A549 treated with AZD9567 at 1 μM for 4 hours (cell line): Measurements from ENCODE around the gene PI3. TPM values are rescaled to one million over a fixed set of nuclear protein-coding genes. Genes with fewer than 3 reads are reported as not detected.

Experiments used
- total RNA-seq: library from RNA; stranded (reverse); fragments of 200-300 nt; extraction: Qiagen RNA extraction; gene quantifications from 5 replicates; pipeline ENCODE4 v1.2.3, GENCODE V29; 2022; ENCODE audit not compliant: insufficient read depth

The PI3 gene, protein sequence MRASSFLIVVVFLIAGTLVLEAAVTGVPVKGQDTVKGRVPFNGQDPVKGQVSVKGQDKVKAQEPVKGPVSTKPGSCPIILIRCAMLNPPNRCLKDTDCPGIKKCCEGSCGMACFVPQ
- 1.8 to 3.8 TPM (median 2.3 TPM) in 4 of 5 replicates, not detected in the other for total RNA-seq

DNA sequence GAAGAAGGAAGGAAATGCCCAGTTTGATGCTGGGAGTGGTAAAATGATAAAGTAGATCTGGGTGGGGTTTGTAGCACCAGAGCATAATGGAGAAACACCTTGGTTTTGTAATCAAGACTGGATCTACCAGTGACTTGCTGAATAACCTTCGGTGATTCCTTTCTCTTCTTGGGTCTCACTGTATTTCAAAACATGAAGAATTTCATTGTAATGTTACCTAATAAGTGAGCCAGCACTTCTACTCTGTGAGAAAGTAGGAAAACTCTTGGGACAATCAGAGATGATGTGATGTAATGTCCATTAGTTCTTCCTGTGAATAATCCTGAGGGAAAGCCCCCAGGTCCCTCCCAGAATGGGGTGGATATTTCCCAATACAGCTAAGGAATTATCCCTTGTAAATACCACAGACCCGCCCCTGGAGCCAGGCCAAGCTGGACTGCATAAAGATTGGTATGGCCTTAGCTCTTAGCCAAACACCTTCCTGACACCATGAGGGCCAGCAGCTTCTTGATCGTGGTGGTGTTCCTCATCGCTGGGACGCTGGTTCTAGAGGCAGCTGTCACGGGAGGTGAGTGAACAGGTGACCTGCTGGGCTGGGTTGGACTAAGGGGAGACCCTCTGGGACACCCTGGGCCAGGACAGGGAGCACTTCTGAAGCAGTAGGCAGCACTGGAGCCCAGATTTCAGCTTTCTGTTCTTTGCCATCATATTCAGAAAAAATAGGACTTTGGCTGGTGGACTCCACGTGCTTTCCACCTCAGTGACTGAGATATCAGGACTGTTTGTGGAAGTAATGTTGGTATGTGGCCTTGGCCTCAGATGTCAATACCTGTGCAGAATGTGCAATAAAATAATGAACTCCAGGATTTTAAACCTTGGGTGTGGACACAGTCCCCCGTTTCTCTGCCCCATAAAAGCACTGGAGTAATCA is at the start of gene PI3:
PI3 (plus strand) TSS at position 469 of the 931 bp plus-strand sequence; CDS start at position 490, 21 bp downstream.

DNA sequence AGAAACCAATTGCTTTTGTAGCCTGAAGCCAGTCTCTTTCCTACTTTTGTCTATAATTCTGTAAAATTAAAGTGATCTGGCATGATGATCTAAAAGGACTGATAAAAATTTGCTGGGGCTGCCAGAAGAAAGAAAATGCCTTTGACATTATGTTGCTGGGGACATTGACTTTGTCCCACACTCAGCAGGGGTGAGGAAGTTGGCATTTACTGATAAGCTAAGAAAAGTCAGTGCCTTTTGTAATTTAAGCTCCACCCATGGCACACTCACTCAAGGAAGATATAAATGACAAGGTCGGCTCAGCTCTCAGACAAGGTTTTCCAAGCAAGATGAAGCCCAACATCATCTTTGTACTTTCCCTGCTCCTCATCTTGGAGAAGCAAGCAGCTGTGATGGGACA is 32.0 kb downstream of the PI3 start, which contains the start of gene SEMG1:
SEMG1 (plus strand) TSS at position 309 of the 400 bp plus-strand sequence; CDS start at position 330, 21 bp downstream.

DNA sequence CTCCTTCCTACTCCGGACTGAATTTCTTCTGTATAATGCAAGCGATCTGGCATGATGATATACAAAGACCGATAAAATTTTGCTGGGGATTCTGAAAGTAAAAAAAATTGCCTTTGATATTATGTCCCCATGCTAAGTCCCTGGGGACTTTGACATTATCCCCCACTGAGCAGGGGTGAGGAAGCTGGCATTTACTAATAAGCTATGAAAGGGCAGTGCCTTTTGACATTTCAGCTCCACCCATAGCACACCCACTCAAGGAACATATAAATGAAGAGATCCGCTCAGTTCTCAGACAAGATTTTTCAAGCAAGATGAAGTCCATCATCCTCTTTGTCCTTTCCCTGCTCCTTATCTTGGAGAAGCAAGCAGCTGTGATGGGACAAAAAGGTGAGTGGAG is 46.4 kb downstream of the PI3 start, which contains the start of gene SEMG2:
SEMG2 (plus strand) TSS at position 298 of the 400 bp plus-strand sequence; CDS start at position 315, 17 bp downstream.

Other genes starting within 250 kb of the PI3 start
- gene TOMM34, start 214.5 kb upstream of the PI3 start, total RNA-seq: 39.4 to 46.1 TPM (median 40.5 TPM) in 5 replicates
- 13.6 to 16.4 TPM (median 14.6 TPM) in 5 replicates for gene STK4, start 208.4 kb upstream of the PI3 start, total RNA-seq
- gene KCNS1, start 73.8 kb upstream of the PI3 start, total RNA-seq: 0.01 TPM in 1 of 5 replicates, not detected in the others
- not detected in 5 replicates for gene WFDC5, start 59.7 kb upstream of the PI3 start, total RNA-seq
- gene WFDC12, start 50.4 kb upstream of the PI3 start, total RNA-seq: not detected in 5 replicates
- gene SEMG1, start 32.1 kb downstream of the PI3 start, total RNA-seq: not detected in 5 replicates
- gene SEMG2, start 46.5 kb downstream of the PI3 start, total RNA-seq: not detected in 5 replicates
- 8.8 to 15.1 TPM (median 14.7 TPM) in 5 replicates for gene SLPI, start 79.7 kb downstream of the PI3 start, total RNA-seq
- gene RBPJL, start 131.9 kb downstream of the PI3 start, total RNA-seq: not detected in 5 replicates
- gene MATN4, start 133.4 kb downstream of the PI3 start, total RNA-seq: 0.12 to 0.21 TPM (median 0.14 TPM) in 4 of 5 replicates, not detected in the other
- 94.1 to 126 TPM (median 107 TPM) in 5 replicates for gene SDC4, start 173.5 kb downstream of the PI3 start, total RNA-seq
- 29.3 to 33.6 TPM (median 30.5 TPM) in 5 replicates for gene SYS1, start 188.3 kb downstream of the PI3 start, total RNA-seq
- not detected in 5 replicates for gene TP53TG5, start 203.4 kb downstream of the PI3 start, total RNA-seq
- 17.7 to 23.7 TPM (median 22.0 TPM) in 5 replicates for gene DBNDD2, start 233.4 kb downstream of the PI3 start, total RNA-seq
- gene PIGT, start 241.2 kb downstream of the PI3 start, total RNA-seq: 94.3 to 119 TPM (median 99.0 TPM) in 5 replicates